ENCODE results near the gene RDX. TPM values are rescaled to one million over a fixed set of nuclear protein-coding genes. Genes with fewer than 3 reads are reported as not detected.

Gene RDX
- 70.5 and 80.7 TPM in 2 replicates for total RNA-seq

GRCh38 chr11:110296226-110297075 is at the start of gene RDX:
RDX (minus strand) TSS chr11:110296614; CDS start chr11:110279692, 16,922 bp downstream.

Other genes starting within 250 kb of the RDX start
- 16.5 and 28.2 TPM in 2 replicates for gene ZC3H12C, start 203.2 kb downstream of the RDX start, total RNA-seq
- 13.2 and 14.7 TPM in 2 replicates for gene FDX1, start 133.3 kb upstream of the RDX start, total RNA-seq

Data from subcutaneous preadipocyte (primary cell).